OCI-LY7 (cell line): ENCODE data around the gene CHRM3. TPM values are rescaled to one million over a fixed set of nuclear protein-coding genes. Genes with fewer than 3 reads are reported as not detected.

Experiments used
- BruUV-seq: library from RNA; stranded (reverse); fragments of 400-500 nt; replicated peaks from 2 replicates; lab custom pipeline; 2021; lab: Mats Ljungman, UMichigan
- CTCF ChIA-PET: fragments of 300-600 bp; sonication (Branson Sonifier 250); formaldehyde crosslinking; loops from one replicate; lab custom pipeline; 2022; ENCODE audit warnings: antibody characterized with exemption; ENCODE audit not compliant: unreplicated experiment; lab: Charles Lee
- POLR2A ChIA-PET: fragments of 300-600 bp; sonication (Branson Sonifier 250); formaldehyde crosslinking; loops from one replicate; lab custom pipeline; 2022; ENCODE audit warnings: antibody characterized with exemption; lab: Charles Lee
- DNase-seq: peaks from one replicate; pipeline ENCODE4 v3.0.0-alpha.2; 2015; ENCODE audit warnings: low spot score
- H2AFZ ChIP-seq: fragments of 200-600 bp; sonication (generic), shearing (Covaris generic); 2 replicates; pipeline ENCODE4 v1.6.1; 2014; ENCODE audit warnings: mild to moderate bottlenecking, antibody characterized with exemption, low read length, moderate library complexity
- H3K27ac ChIP-seq: fragments of 200-600 bp; sonication (generic); 2 replicates; pipeline ENCODE4 v1.5.1; 2014; ENCODE audit warnings: mixed run types, low read depth, mild to moderate bottlenecking, moderate library complexity, low read length, inconsistent platforms; ENCODE audit not compliant: poor library complexity, severe bottlenecking
- H3K36me3 ChIP-seq: fragments of 200-600 bp; sonication (generic); 2 replicates; pipeline ENCODE4 v1.6.1; 2014; ENCODE audit warnings: mild to moderate bottlenecking, antibody characterized with exemption, low read length, moderate library complexity, mixed read lengths; ENCODE audit not compliant: insufficient read depth
- H3K4me1 ChIP-seq: fragments of 200-600 bp; sonication (generic); 2 replicates; pipeline ENCODE4 v1.5.1; 2014; ENCODE audit warnings: mild to moderate bottlenecking, low read length; ENCODE audit not compliant: insufficient read depth, poor library complexity, severe bottlenecking
- H3K4me2 ChIP-seq: fragments of 200-600 bp; sonication (generic); 2 replicates; pipeline ENCODE4 v1.6.1; 2014; ENCODE audit warnings: mild to moderate bottlenecking, low read length
- H3K4me3 ChIP-seq: fragments of 200-600 bp; sonication (generic); 2 replicates; pipeline ENCODE4 v1.5.1; 2014; ENCODE audit warnings: mild to moderate bottlenecking, low read depth, low read length; ENCODE audit not compliant: poor library complexity, severe bottlenecking
- H3K79me2 ChIP-seq: fragments of 200-600 bp; sonication (generic); 2 replicates; pipeline ENCODE4 v1.6.1; 2016; ENCODE audit warnings: low read depth, mild to moderate bottlenecking, low read length, moderate library complexity, mixed read lengths; ENCODE audit not compliant: insufficient read depth
- H3K9me2 ChIP-seq: fragments of 200-600 bp; sonication (generic); 2 replicates; pipeline ENCODE4 v1.6.1; 2016; ENCODE audit warnings: mild to moderate bottlenecking, low read length, mixed read lengths; ENCODE audit not compliant: insufficient read depth
- H3K9me3 ChIP-seq: fragments of 200-600 bp; sonication (generic); 2 replicates; pipeline ENCODE4 v1.6.1; 2014; ENCODE audit warnings: mild to moderate bottlenecking, mixed run types, low read length, mixed read lengths
- H4K20me1 ChIP-seq: fragments of 200-600 bp; sonication (generic); 2 replicates; pipeline ENCODE4 v1.6.1; 2014; ENCODE audit warnings: mild to moderate bottlenecking, antibody characterized with exemption, low read length, moderate library complexity, mixed read lengths; ENCODE audit not compliant: insufficient read depth
- EZH2phosphoT487 ChIP-seq: fragments of 200-600 bp; sonication (generic); IDR thresholded peaks from 2 replicates; pipeline ENCODE4 v1.6.1; 2018; ENCODE audit warnings: low read depth, borderline replicate concordance, mild to moderate bottlenecking, mixed run types, antibody characterized with exemption, low read length, moderate library complexity, mixed read lengths
- intact Hi-C: fragments of 100-400 bp; cut with micrococcal nuclease; formaldehyde crosslinking; loops from one replicate; pipeline ENCODE4 v1.10.0; 2022; ENCODE audit not compliant: unreplicated experiment
- total RNA-seq, 2 experiments: library from RNA; depleted of rRNA in 1 of 2; stranded (reverse); fragments of >200 nt in 1 of 2; shearing (Covaris generic) in 1 of 2; gene quantifications; 2 replicates each; pipeline ENCODE4 v1.2.3, GENCODE V29; 2014 to 2022
- TF ChIP-seq, protein P1 (sequence below): fragments of 200-600 bp; sonication (generic); conservative IDR thresholded peaks from 2 replicates; pipeline ENCODE4 v1.5.1; 2014; ENCODE audit warnings: mild to moderate bottlenecking, antibody characterized with exemption, low read length, moderate library complexity, mixed read lengths

The CHRM3 gene
- total RNA-seq, 2 experiments from 2014 or later, result 0.13 TPM; not detected in 1

GRCh38 chr1:239417986-239418640 is 31.7 kb downstream of the CHRM3 start:
- Histone ChIP-seq H3K79me2 (no peaks in the 10 kb centered on the region), H3K4me1 (no peaks in the 10 kb centered on the region), H3K9me2 (no peaks in the 10 kb centered on the region), H3K27ac (no peak overlapping the region), H2AFZ (no peak overlapping the region), H3K4me2 (no peak overlapping the region), H4K20me1 (no peaks in the 10 kb centered on the region), H3K9me3 (no peaks in the 10 kb centered on the region), H3K4me3 (no peak overlapping the region), H3K36me3 (no peaks in the 10 kb centered on the region)
- ChIA-PET CTCF (no interaction called here), POLR2A (no interaction called here)
- TF ChIP-seq, protein P1, sequence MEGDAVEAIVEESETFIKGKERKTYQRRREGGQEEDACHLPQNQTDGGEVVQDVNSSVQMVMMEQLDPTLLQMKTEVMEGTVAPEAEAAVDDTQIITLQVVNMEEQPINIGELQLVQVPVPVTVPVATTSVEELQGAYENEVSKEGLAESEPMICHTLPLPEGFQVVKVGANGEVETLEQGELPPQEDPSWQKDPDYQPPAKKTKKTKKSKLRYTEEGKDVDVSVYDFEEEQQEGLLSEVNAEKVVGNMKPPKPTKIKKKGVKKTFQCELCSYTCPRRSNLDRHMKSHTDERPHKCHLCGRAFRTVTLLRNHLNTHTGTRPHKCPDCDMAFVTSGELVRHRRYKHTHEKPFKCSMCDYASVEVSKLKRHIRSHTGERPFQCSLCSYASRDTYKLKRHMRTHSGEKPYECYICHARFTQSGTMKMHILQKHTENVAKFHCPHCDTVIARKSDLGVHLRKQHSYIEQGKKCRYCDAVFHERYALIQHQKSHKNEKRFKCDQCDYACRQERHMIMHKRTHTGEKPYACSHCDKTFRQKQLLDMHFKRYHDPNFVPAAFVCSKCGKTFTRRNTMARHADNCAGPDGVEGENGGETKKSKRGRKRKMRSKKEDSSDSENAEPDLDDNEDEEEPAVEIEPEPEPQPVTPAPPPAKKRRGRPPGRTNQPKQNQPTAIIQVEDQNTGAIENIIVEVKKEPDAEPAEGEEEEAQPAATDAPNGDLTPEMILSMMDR, result no peak
- TF ChIP-seq EZH2phosphoT487, result no peak
- intact Hi-C loops, result no loop called here
- BruUV-seq, result no TSS peak
- no peak for DNase-seq

GRCh38 chr1:239418681-239419080 is 32.3 kb downstream of the CHRM3 start:
- H3K4me3 ChIP-seq, result no peak overlapping the region
- no peaks in the 10 kb centered on the region for H3K9me2 ChIP-seq
- no peak overlapping the region for H3K4me2 ChIP-seq
- BruUV-seq, result no TSS peak
- H3K79me2 ChIP-seq, result no peaks in the 10 kb centered on the region
- DNase-seq, result no peak
- no peaks in the 10 kb centered on the region for H3K4me1 ChIP-seq
- H3K27ac ChIP-seq, result no peak overlapping the region
- ChIA-PET CTCF (no interaction called here), POLR2A (interaction anchor here (0.6 kb wide), 1 partner anchor 879 kb away, joined by 5 read pairs; no protein-coding TSS in a partner anchor)
- no peaks in the 10 kb centered on the region for H3K36me3 ChIP-seq
- H2AFZ ChIP-seq, result no peak overlapping the region
- no peaks in the 10 kb centered on the region for H3K9me3 ChIP-seq
- H4K20me1 ChIP-seq, result no peaks in the 10 kb centered on the region
- no peak for TF ChIP-seq EZH2phosphoT487
- TF ChIP-seq, protein P1, result no peak
- intact Hi-C loops, result no loop called here

GRCh38 chr1:239421811-239422210 is 35.4 kb downstream of the CHRM3 start:
- no peak for DNase-seq
- H3K27ac ChIP-seq, result no peak overlapping the region
- intact Hi-C loops, result no loop called here
- H3K36me3 ChIP-seq, result no peaks in the 10 kb centered on the region
- ChIA-PET POLR2A (no interaction called here), CTCF (no interaction called here)
- no peaks in the 10 kb centered on the region for H3K79me2 ChIP-seq
- no peaks in the 10 kb centered on the region for H3K9me3 ChIP-seq
- TF ChIP-seq EZH2phosphoT487, result no peak
- TF ChIP-seq, protein P1, result no peak
- H3K9me2 ChIP-seq, result no peaks in the 10 kb centered on the region
- no peak overlapping the region for H3K4me3 ChIP-seq
- no peak overlapping the region for H2AFZ ChIP-seq
- H3K4me1 ChIP-seq, result no peaks in the 10 kb centered on the region
- no peak overlapping the region for H3K4me2 ChIP-seq
- BruUV-seq, result no TSS peak
- H4K20me1 ChIP-seq, result no peaks in the 10 kb centered on the region
